ENCODE measurements around the gene DGUOK.

Gene DGUOK

GRCh38 chr2:74007121-74007520, 80.4 kb downstream of the DGUOK start:
- ChIA-PET CTCF (no interaction called here), POLR2A (ENCODE audit: low non-redundant PET) (no interaction called here)
- DNase-seq (ENCODE audit: low spot score), result no peak
- no peak overlapping the region for H3K27ac ChIP-seq
- TF ChIP-seq CTCF (conservative IDR thresholded peaks at IDR 0.05; ENCODE audit: low read depth), result no peak

GRCh38 chr2:74007711-74008110, 81.0 kb downstream of the DGUOK start:
- H3K27ac ChIP-seq, result no peak overlapping the region
- ChIA-PET POLR2A (ENCODE audit: low non-redundant PET) (no interaction called here), CTCF (interaction anchor here (0.6 kb wide), 1 partner anchor 654 kb away, joined by 4 read pairs; no protein-coding TSS in a partner anchor)
- no peak for DNase-seq (ENCODE audit: low spot score)
- no peak for TF ChIP-seq CTCF (conservative IDR thresholded peaks at IDR 0.05; ENCODE audit: low read depth)

Measured in RWPE1 (cell line).